ENCODE results near the gene TSPAN9.

DNA sequence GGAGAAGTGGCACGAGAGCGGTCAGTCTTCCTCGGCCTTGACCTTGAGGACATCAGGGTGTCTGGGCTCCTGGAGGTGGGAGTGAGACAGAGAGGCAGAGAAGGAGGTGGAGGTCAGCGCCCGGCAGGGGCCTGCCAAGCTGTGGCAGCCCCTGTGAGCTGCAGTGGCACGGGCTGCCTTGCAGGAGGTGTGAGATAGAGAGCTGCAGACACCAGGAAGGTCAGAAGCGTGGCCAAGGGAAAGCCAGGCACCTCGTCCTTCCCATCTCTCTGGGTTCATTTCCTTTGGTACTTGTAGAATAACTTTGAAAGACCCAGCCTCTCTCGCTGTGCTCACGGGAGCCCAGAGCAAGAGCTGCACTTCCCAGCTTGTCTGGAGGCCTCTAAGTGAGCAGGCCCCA is 98.1 kb downstream of the TSPAN9 start:
- TF ChIP-seq GATA2 (IDR thresholded peaks at IDR 0.05; ENCODE audit: low read depth, low read length) = no peak
- TF ChIP-seq GATA3 (IDR thresholded peaks at IDR 0.05; ENCODE audit: low read depth, low read length) = no peak

Data from SH-SY5Y (cell line).